ENCODE results near the gene GRB2. TPM values are rescaled to one million over a fixed set of nuclear protein-coding genes. Genes with fewer than 3 reads are reported as not detected.

GRB2 gene
- total RNA-seq, 1 experiment from 2014 or later = 148 TPM

DNA sequence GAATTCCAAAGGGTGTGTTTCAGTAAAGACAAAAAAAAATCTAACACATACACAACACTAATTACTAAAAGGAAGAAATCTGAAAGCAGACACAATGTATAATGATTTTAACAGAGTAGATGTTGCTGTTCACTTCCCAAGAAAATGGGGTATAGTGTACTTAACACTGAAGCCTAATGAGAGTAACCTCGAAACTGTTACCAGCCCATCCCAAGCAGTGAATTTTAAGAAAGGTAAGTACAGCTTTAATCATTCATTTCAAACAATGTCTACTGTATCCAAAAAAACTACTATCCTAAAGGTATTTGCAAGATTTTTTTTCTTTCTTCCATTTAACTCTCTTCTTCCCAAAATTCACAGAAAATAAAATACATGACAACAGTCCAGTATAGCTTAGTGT lies 8.3 kb downstream of the GRB2 start:
- BruUV-seq (replicated peaks) = no TSS peak
- ChIA-PET CTCF (interaction anchor here (0.5 to 1.8 kb wide), 3 partner anchors 9 to 74 kb away, joined by 4 to 12 read pairs (median 7); no protein-coding TSS in a partner anchor), POLR2A (interaction anchor here (0.5 kb wide), 1 partner anchor 105 kb away, joined by 7 read pairs; no protein-coding TSS in a partner anchor)
- Histone ChIP-seq H3K27me3 (ENCODE audit: control insufficient read depth, insufficient read depth, low read length) (no peaks in the 10 kb centered on the region), H3K4me1 (ENCODE audit: control insufficient read depth, insufficient read depth, low read length) (peaks cover 40% of the 10 kb centered on the region), H3K27ac (ENCODE audit: low read length) (peak overlapping the region; percentile 51), H3K4me3 (ENCODE audit: low read depth in 2 of 2, low read length in 2 of 2) (no peak overlapping the region), H3K36me3 (ENCODE audit: control insufficient read depth, insufficient read depth, low read length) (peaks cover 2% of the 10 kb centered on the region), H3K9me3 (ENCODE audit: control insufficient read depth, insufficient read depth, low read depth, low read length) (no peaks in the 10 kb centered on the region)
- in situ Hi-C loops (cut with HindIII; ENCODE audit: low pct_unique_long_range_greater_than_20kb, low sequenced_read_pairs) = no loop called here
- no peak for DNase-seq (ENCODE audit: low read depth, low spot score)
- intact Hi-C loops (cut with micrococcal nuclease; ENCODE audit: unreplicated experiment) = no loop called here
- TF ChIP-seq SIN3A (IDR thresholded peaks at IDR 0.05; ENCODE audit: borderline replicate concordance, insufficient read depth, low read depth, low read length) = no peak
- TF ChIP-seq, protein P1, sequence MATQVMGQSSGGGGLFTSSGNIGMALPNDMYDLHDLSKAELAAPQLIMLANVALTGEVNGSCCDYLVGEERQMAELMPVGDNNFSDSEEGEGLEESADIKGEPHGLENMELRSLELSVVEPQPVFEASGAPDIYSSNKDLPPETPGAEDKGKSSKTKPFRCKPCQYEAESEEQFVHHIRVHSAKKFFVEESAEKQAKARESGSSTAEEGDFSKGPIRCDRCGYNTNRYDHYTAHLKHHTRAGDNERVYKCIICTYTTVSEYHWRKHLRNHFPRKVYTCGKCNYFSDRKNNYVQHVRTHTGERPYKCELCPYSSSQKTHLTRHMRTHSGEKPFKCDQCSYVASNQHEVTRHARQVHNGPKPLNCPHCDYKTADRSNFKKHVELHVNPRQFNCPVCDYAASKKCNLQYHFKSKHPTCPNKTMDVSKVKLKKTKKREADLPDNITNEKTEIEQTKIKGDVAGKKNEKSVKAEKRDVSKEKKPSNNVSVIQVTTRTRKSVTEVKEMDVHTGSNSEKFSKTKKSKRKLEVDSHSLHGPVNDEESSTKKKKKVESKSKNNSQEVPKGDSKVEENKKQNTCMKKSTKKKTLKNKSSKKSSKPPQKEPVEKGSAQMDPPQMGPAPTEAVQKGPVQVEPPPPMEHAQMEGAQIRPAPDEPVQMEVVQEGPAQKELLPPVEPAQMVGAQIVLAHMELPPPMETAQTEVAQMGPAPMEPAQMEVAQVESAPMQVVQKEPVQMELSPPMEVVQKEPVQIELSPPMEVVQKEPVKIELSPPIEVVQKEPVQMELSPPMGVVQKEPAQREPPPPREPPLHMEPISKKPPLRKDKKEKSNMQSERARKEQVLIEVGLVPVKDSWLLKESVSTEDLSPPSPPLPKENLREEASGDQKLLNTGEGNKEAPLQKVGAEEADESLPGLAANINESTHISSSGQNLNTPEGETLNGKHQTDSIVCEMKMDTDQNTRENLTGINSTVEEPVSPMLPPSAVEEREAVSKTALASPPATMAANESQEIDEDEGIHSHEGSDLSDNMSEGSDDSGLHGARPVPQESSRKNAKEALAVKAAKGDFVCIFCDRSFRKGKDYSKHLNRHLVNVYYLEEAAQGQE (IDR thresholded peaks at IDR 0.05; ENCODE audit: insufficient read depth in 1 of 2, low read depth in 2 of 2, low read length in 1 of 2) = no peak
- TF ChIP-seq POLR2AphosphoS5 (IDR thresholded peaks at IDR 0.05; ENCODE audit: low read depth, low read length) = no peak
- no peak for TF ChIP-seq TCF7L2 (IDR thresholded peaks at IDR 0.05; ENCODE audit: low read depth, low read length)
- TF ChIP-seq CTCF (IDR thresholded peaks at IDR 0.05) = no peak
- ATAC-seq = no peak

DNA sequence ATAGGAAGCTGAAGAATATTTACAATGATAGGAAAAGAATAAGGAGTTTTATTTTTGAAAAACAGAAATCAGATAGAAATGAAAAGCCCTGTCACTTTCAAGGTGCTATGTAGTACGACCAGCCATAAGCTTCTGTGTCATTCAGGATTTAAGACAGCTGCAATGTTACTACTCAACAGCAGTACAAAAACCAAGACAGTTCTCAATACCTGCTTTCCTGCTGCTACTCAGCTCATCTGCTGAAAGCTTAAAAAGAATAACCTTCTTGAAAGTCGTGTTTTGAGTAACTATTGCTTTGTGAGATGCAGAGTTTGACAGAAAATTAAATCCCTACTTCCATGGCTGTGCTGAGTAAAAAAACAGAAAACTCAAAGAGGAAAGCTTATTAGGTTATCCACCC lies 8.7 kb downstream of the GRB2 start:
- ChIA-PET CTCF (interaction anchor here (0.5 to 1.8 kb wide), 4 partner anchors 10 to 156 kb away, joined by 3 to 12 read pairs (median 6); no protein-coding TSS in a partner anchor), POLR2A (interaction anchor here (0.6 kb wide), 1 partner anchor 174 kb away, joined by 9 read pairs; no protein-coding TSS in a partner anchor)
- TF ChIP-seq SIN3A (IDR thresholded peaks at IDR 0.05; ENCODE audit: borderline replicate concordance, insufficient read depth, low read depth, low read length) (no peak), TCF7L2 (IDR thresholded peaks at IDR 0.05; ENCODE audit: low read depth, low read length) (no peak)
- TF ChIP-seq, protein P1 (IDR thresholded peaks at IDR 0.05; ENCODE audit: insufficient read depth in 1 of 2, low read depth in 2 of 2, low read length in 1 of 2) = no peak
- H3K27me3 ChIP-seq (ENCODE audit: control insufficient read depth, insufficient read depth, low read length) = no peaks in the 10 kb centered on the region
- in situ Hi-C loops (cut with HindIII; ENCODE audit: low pct_unique_long_range_greater_than_20kb, low sequenced_read_pairs) (no loop called here), intact Hi-C loops (cut with micrococcal nuclease; ENCODE audit: unreplicated experiment) (no loop called here)
- ATAC-seq = no peak
- BruUV-seq (replicated peaks) = no TSS peak
- no peak overlapping the region for H3K4me3 ChIP-seq (ENCODE audit: low read depth in 2 of 2, low read length in 2 of 2)
- peaks cover 2% of the 10 kb centered on the region for H3K36me3 ChIP-seq (ENCODE audit: control insufficient read depth, insufficient read depth, low read length)
- DNase-seq (ENCODE audit: low read depth, low spot score) = no peak
- H3K9me3 ChIP-seq (ENCODE audit: control insufficient read depth, insufficient read depth, low read depth, low read length) = no peaks in the 10 kb centered on the region
- H3K27ac ChIP-seq (ENCODE audit: low read length) = peak overlapping the region; percentile 51
- peaks cover 40% of the 10 kb centered on the region for H3K4me1 ChIP-seq (ENCODE audit: control insufficient read depth, insufficient read depth, low read length)

Measured in Panc1 (cell line).